Measurements from ENCODE around the gene CUBN. TPM values are rescaled to one million over a fixed set of nuclear protein-coding genes. Genes with fewer than 3 reads are reported as not detected.
A peak's percentile ranks its signal among the peaks of the same experiment; 100 is the strongest.

The CUBN gene
- total RNA-seq, 1 donor from 2014 or later, result 2.7 TPM

DNA sequence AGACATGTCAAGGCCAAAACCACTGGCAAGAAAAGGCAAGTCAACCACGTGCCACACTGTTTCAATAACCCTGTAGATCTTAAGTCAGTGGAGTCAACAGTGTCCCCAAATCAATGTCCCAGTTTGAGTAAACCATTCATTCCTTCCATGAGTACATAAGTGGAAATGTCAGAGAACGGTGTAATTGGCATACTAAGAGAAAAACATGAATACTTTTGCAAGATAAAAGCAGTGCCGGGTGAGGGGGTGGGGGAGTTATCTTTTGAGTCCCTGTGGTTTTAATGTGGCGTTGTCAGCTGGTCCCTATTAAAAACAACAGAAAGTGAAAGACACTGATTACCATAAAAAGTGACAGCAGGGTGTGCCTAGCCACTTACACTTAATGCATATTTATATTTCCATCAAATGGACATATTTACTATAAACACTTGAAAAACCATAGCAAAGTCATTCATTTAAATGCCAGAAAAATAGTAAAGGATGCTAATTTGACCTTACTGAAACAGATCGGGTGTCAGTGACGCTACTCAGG, 350.2 kb downstream of the CUBN start:
- peaks cover 5% of the 10 kb centered on the region for H3K4me1 ChIP-seq (ENCODE audit: insufficient read depth, low read length)
- no peak overlapping the region for H3K9ac ChIP-seq (ENCODE audit: low read length)
- Mint-ChIP-seq H3K27ac (ENCODE audit: unreplicated experiment) (no peak overlapping the region), H3K4me3 (ENCODE audit: unreplicated experiment) (no peak overlapping the region), H3K36me3 (ENCODE audit: low read depth, unreplicated experiment) (peaks cover 6% of the 10 kb centered on the region), H3K27me3 (ENCODE audit: low read depth, unreplicated experiment) (no peaks in the 10 kb centered on the region), H3K4me1 (ENCODE audit: low read depth, unreplicated experiment) (peaks cover 6% of the 10 kb centered on the region), H3K9me3 (ENCODE audit: unreplicated experiment) (no peaks in the 10 kb centered on the region)
- H3K9me3 ChIP-seq (ENCODE audit: insufficient read depth, low read depth, low read length), result no peaks in the 10 kb centered on the region
- no peak for TF ChIP-seq EZH2 (IDR thresholded peaks at IDR 0.05; ENCODE audit: insufficient read depth, low read length)
- TF ChIP-seq, protein P1, sequence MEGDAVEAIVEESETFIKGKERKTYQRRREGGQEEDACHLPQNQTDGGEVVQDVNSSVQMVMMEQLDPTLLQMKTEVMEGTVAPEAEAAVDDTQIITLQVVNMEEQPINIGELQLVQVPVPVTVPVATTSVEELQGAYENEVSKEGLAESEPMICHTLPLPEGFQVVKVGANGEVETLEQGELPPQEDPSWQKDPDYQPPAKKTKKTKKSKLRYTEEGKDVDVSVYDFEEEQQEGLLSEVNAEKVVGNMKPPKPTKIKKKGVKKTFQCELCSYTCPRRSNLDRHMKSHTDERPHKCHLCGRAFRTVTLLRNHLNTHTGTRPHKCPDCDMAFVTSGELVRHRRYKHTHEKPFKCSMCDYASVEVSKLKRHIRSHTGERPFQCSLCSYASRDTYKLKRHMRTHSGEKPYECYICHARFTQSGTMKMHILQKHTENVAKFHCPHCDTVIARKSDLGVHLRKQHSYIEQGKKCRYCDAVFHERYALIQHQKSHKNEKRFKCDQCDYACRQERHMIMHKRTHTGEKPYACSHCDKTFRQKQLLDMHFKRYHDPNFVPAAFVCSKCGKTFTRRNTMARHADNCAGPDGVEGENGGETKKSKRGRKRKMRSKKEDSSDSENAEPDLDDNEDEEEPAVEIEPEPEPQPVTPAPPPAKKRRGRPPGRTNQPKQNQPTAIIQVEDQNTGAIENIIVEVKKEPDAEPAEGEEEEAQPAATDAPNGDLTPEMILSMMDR (IDR thresholded peaks at IDR 0.05; ENCODE audit: insufficient read depth, low read depth, low read length), result no peak
- H2AFZ ChIP-seq (ENCODE audit: low read depth, low read length), result no peak overlapping the region
- H3K27me3 ChIP-seq (ENCODE audit: insufficient read depth, low read length), result no peaks in the 10 kb centered on the region
- peaks cover 87% of the 10 kb centered on the region for H4K20me1 ChIP-seq (ENCODE audit: insufficient read depth, low read length)
- H3K27ac ChIP-seq (ENCODE audit: low read depth, low read length), result no peak overlapping the region
- no peak overlapping the region for H3K4me2 ChIP-seq (ENCODE audit: low read length)
- H3K79me2 ChIP-seq (ENCODE audit: insufficient read depth, low read length), result peaks cover 46% of the 10 kb centered on the region
- H3K4me3 ChIP-seq (ENCODE audit: insufficient read depth, low read depth, low read length), result no peak overlapping the region
- H3K36me3 ChIP-seq (ENCODE audit: insufficient read depth, low read length), result peaks cover 3% of the 10 kb centered on the region
- no peak for DNase-seq (ENCODE audit: low read depth)
- FAIRE-seq, result no peak

DNA sequence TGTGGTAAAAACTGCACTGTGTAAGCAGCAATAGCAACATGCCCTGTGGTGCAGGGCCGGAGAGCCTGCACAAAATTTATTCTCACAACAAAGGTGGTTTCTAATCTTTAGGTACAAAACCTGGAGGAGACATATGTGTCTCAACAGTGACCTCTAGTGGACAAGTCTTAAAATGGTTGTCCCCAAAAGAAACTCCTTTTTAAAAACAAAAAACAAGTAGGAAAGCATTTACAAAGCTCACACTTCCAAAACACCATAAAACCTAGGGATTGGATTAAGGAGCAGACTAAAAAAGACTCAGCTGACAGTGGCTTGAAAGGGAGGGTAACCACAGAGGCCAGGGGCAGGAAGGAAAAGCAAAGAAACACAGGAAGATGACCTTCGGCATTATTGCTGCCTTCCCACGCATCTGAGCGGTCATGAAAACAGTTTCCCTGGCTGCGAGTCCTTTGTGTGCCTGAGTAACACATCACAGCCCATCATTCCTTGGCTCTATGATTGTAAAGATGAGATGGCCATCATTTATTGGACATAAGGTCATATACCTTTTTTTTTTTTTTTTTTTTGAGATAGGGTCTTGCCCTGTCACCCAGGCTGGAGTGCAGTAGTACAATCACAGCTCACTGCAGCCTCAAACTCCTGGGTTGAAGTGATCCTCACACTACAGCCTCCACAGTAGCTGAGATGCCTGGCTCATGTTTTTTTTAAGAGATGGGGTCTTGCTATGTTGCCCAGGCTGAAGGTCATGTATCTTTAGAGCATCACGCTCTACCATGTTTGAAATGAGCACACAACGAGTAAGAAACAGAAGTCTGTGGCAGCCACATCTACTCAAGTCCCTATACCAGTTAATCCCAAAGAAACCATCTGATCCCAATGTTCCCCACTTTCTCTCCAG, 351.9 kb downstream of the CUBN start:
- H3K79me2 ChIP-seq (ENCODE audit: insufficient read depth, low read length), result peaks cover 46% of the 10 kb centered on the region
- TF ChIP-seq, protein P1 (IDR thresholded peaks at IDR 0.05; ENCODE audit: insufficient read depth, low read depth, low read length), result peak; percentile 83
- TF ChIP-seq EZH2 (IDR thresholded peaks at IDR 0.05; ENCODE audit: insufficient read depth, low read length), result no peak
- Mint-ChIP-seq H3K36me3 (ENCODE audit: low read depth, unreplicated experiment) (peaks cover 3% of the 10 kb centered on the region), H3K4me1 (ENCODE audit: low read depth, unreplicated experiment) (peaks cover 6% of the 10 kb centered on the region), H3K27me3 (ENCODE audit: low read depth, unreplicated experiment) (no peaks in the 10 kb centered on the region), H3K27ac (ENCODE audit: unreplicated experiment) (no peak overlapping the region), H3K9me3 (ENCODE audit: unreplicated experiment) (no peaks in the 10 kb centered on the region), H3K4me3 (ENCODE audit: unreplicated experiment) (no peak overlapping the region)
- no peak for FAIRE-seq
- peak overlapping the region; percentile 20 for H2AFZ ChIP-seq (ENCODE audit: low read depth, low read length)
- no peaks in the 10 kb centered on the region for H3K9me3 ChIP-seq (ENCODE audit: insufficient read depth, low read depth, low read length)
- H3K27me3 ChIP-seq (ENCODE audit: insufficient read depth, low read length), result no peaks in the 10 kb centered on the region
- H3K36me3 ChIP-seq (ENCODE audit: insufficient read depth, low read length), result peaks cover 3% of the 10 kb centered on the region
- peak; percentile 28 for DNase-seq (ENCODE audit: low read depth)
- H3K9ac ChIP-seq (ENCODE audit: low read length), result peak overlapping the region; percentile 31
- peak overlapping the region; percentile 52 for H3K4me2 ChIP-seq (ENCODE audit: low read length)
- H3K4me3 ChIP-seq (ENCODE audit: insufficient read depth, low read depth, low read length), result no peak overlapping the region
- H4K20me1 ChIP-seq (ENCODE audit: insufficient read depth, low read length), result peaks cover 86% of the 10 kb centered on the region
- peaks cover 5% of the 10 kb centered on the region for H3K4me1 ChIP-seq (ENCODE audit: insufficient read depth, low read length)
- H3K27ac ChIP-seq (ENCODE audit: low read depth, low read length), result no peak overlapping the region

All from astrocyte (in vitro differentiated cells and primary cell).